D721Med (cell line): Measurements from ENCODE around the gene EPB41.

ENCODE experiments used
- DNase-seq: peaks from one replicate; pipeline ENCODE4 v3.0.0; 2011; ENCODE audit warnings: low spot score; ENCODE audit not compliant: insufficient read length
- FAIRE-seq: peaks from 2 replicates; lab custom pipeline; 2011; peaks lifted over from hg19 to GRCh38; lab: Jason Lieb, UNC
- TF ChIP-seq, protein P1 (sequence below): IDR thresholded peaks from 2 replicates; pipeline ENCODE4 v1.5.1; 2012; ENCODE audit warnings: mild to moderate bottlenecking, control low read depth; ENCODE audit not compliant: insufficient read depth; ENCODE audit errors: missing control alignments

EPB41 gene

DNA sequence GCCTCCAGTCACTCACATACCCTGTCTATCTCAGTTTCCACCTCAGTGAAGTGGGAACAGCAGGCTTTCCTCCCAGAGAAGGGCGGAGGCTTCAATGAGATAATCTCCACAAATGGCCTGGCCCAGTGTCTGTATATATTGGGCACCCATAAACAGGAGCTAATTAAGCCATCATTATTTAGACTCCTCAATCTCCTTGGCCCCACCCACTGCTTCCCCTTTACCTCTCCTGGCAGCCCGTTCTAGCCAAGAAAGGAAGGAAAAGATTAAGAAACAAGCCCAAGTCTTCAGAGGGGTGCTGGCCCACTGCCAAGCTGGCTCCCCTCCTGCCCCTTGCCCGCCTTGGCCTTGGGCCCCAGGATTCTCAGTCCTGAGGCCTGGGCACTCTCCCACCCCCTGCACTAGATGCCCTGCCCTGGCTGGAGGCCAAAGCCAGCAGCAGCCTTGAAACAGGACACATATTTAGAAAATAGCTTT lies 15.9 kb upstream of the EPB41 start:
- DNase-seq (no peak), FAIRE-seq (no peak)
- TF ChIP-seq, protein P1, sequence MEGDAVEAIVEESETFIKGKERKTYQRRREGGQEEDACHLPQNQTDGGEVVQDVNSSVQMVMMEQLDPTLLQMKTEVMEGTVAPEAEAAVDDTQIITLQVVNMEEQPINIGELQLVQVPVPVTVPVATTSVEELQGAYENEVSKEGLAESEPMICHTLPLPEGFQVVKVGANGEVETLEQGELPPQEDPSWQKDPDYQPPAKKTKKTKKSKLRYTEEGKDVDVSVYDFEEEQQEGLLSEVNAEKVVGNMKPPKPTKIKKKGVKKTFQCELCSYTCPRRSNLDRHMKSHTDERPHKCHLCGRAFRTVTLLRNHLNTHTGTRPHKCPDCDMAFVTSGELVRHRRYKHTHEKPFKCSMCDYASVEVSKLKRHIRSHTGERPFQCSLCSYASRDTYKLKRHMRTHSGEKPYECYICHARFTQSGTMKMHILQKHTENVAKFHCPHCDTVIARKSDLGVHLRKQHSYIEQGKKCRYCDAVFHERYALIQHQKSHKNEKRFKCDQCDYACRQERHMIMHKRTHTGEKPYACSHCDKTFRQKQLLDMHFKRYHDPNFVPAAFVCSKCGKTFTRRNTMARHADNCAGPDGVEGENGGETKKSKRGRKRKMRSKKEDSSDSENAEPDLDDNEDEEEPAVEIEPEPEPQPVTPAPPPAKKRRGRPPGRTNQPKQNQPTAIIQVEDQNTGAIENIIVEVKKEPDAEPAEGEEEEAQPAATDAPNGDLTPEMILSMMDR, result no peak

DNA sequence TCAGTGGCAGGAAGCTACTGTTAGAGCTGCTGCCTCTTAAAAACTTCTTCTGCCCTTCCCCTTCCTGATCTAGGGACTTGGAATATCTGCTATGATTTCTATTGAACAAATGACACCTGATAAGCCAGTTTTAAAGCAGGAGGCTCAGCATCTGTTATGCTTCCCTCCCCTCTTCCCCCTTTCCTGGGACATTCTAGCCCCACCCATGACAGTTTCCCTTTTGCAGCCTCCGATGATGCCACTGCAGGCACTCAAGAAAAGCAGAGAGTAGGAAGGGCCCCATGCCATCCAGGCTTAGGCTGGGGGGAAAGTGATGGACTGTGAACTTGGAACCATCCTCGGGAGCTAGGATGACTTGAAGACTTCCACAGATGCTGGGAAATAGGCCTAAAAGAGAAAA lies 15.1 kb upstream of the EPB41 start:
- DNase-seq (no peak), FAIRE-seq (no peak)

GRCh38 chr1:28900562-28900961 lies 13.8 kb upstream of the EPB41 start:
- DNase-seq (no peak), FAIRE-seq (no peak)
- TF ChIP-seq, protein P1, result no peak

More for the DNA sequence above, 15.1 kb upstream of the EPB41 start:
- TF ChIP-seq, protein P1, result no peak

DNA sequence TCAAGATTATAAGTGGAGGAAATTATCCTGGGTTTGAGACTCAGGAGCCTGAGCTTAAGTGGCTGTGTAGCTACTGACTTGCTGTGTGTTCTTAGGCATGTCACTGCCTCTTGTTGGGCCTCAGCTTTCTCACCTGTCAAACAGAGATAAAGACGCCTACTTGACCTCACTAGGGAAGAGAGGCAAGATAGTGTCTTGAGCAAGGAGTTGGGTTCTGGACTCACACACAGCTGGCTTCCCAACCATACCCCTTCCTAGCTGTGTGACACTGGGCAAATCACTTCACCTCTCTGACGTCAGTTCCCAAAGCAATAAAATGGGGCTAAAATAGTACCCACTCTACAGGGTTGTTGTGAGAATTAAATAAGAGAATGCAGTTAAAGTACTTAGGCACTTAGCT lies 11.6 kb upstream of the EPB41 start:
- no peak for DNase-seq
- no peak for FAIRE-seq
- TF ChIP-seq, protein P1, result no peak

- TF ChIP-seq, protein P1, result no peak
- FAIRE-seq (peak; percentile 11), DNase-seq (no peak)
Observed at GRCh38 chr1:28905921-28906666, 8.3 kb upstream of the EPB41 start.

- FAIRE-seq (no peak), DNase-seq (no peak)
- TF ChIP-seq, protein P1, result no peak
Observed at GRCh38 chr1:28909198-28909597, 5.2 kb upstream of the EPB41 start.
